Gastrocnemius medialis (tissue), 4 donors: ENCODE data around the gene PRMT6. TPM values are rescaled to one million over a fixed set of nuclear protein-coding genes. Genes with fewer than 3 reads are reported as not detected.

ENCODE experiments used
- ATAC-seq, 2 donors: fragments of 150-250 bp; one replicate each; pipeline ENCODE4 v1.9.1; 2016
- DNase-seq, 2 donors: peaks; one replicate each; pipeline ENCODE4 v3.0.0-alpha.2; 2019
- H3K27ac ChIP-seq, 4 donors: fragments of 200-600 bp; sonication (generic); 1 replicate in 1 of 4; 2 replicates in 3 of 4; pipeline ENCODE4 v1.5.1; 2016 to 2018; ENCODE audit warnings: mild to moderate bottlenecking in 2 of 4, moderate library complexity in 1 of 4
- H3K27me3 ChIP-seq, 3 donors: fragments of 200-600 bp; sonication (generic) in 2 of 3; 1 replicate in 1 of 3; 2 replicates in 2 of 3; pipeline versions ENCODE4 v1.5.1 to v1.6.0; 2016 to 2019; ENCODE audit warnings: mild to moderate bottlenecking in 1 of 3, moderate library complexity in 1 of 3
- H3K36me3 ChIP-seq, 2 donors: fragments of 200-600 bp; sonication (generic) in 1 of 2; one replicate each; pipeline ENCODE4 v1.5.1; 2017 to 2018
- H3K4me1 ChIP-seq, 2 donors: fragments of 200-600 bp; sonication (generic) in 1 of 2; one replicate each; pipeline ENCODE4 v1.5.1; 2016 to 2017; ENCODE audit warnings: mild to moderate bottlenecking in 2 of 2
- H3K4me3 ChIP-seq, 4 donors: fragments of 200-600 bp; sonication (generic) in 3 of 4; 1 replicate in 1 of 4; 2 replicates in 3 of 4; pipeline ENCODE4 v1.5.1; 2016 to 2019; ENCODE audit warnings: mild to moderate bottlenecking in 2 of 4
- H3K9me3 ChIP-seq, 3 donors: fragments of 200-600 bp; sonication (generic) in 2 of 3; 1 replicate in 1 of 3; 2 replicates in 2 of 3; pipeline ENCODE4 v1.5.1; 2016 to 2019
- CTCF ChIP-seq, 5 experiments: fragments of 450-650 bp in 3 of 5; fragments of 200-600 bp in 2 of 5; sonication (generic) in 2 of 5; IDR thresholded peaks in 4 of 5; conservative IDR thresholded peaks in 1 of 5; 1 replicate in 4 of 5; 2 replicates in 1 of 5; pipeline ENCODE4 v1.5.1; 2016 to 2019; ENCODE audit warnings: antibody characterized with exemption in 5 of 5, mild to moderate bottlenecking in 3 of 5, moderate library complexity in 3 of 5
- POLR2A ChIP-seq, 2 donors: fragments of 450-650 bp; IDR thresholded peaks; one replicate each; pipeline ENCODE4 v1.6.1; 2017; ENCODE audit warnings: antibody characterized with exemption in 2 of 2, mild to moderate bottlenecking in 2 of 2, moderate library complexity in 2 of 2
- in situ Hi-C, 4 donors: fragments of 200-750 bp; cut with MboI; loops; one replicate each; pipeline versions ENCODE4 v1.15.0 to v1.8.0; 2017; ENCODE audit warnings: low sequenced_read_pairs in 4 of 4
- intact Hi-C: fragments of 100-400 bp; cut with DNase I; formaldehyde crosslinking; loops from one replicate; pipeline ENCODE4 v1.15.1; 2023; ENCODE audit warnings: low total_unique reads
- total RNA-seq, 4 donors: library from RNA; depleted of rRNA; stranded (reverse); fragments of >200 nt; gene quantifications; one replicate each; pipeline versions ENCODE4 v1.1.0 to v1.2.3, GENCODE V29; 2016

Gene PRMT6
- total RNA-seq, 4 donors from 2014 or later = 0.19 to 2.0 (median 1.5) TPM

- no peak for ATAC-seq
- no peak for DNase-seq
- H3K4me1 ChIP-seq = peaks cover 9 to 14% of the 10 kb centered on the region in 2 donors
- H3K27ac ChIP-seq = no peak overlapping the region
- no peak overlapping the region for H3K4me3 ChIP-seq
- no peaks in the 10 kb centered on the region for H3K9me3 ChIP-seq
- intact Hi-C loops = no loop called here
- in situ Hi-C loops = no loop called here
- H3K27me3 ChIP-seq = no peaks in the 10 kb centered on the region
- no peak for TF ChIP-seq CTCF (IDR thresholded peaks at IDR 0.05 in 4 of 5, conservative IDR thresholded peaks at IDR 0.05 in 1 of 5)
- TF ChIP-seq POLR2A (IDR thresholded peaks at IDR 0.05) = no peak
- H3K36me3 ChIP-seq = no peaks in the 10 kb centered on the region
Measured at GRCh38 chr1:107061886-107062285, 5.4 kb downstream of the PRMT6 start.

DNA sequence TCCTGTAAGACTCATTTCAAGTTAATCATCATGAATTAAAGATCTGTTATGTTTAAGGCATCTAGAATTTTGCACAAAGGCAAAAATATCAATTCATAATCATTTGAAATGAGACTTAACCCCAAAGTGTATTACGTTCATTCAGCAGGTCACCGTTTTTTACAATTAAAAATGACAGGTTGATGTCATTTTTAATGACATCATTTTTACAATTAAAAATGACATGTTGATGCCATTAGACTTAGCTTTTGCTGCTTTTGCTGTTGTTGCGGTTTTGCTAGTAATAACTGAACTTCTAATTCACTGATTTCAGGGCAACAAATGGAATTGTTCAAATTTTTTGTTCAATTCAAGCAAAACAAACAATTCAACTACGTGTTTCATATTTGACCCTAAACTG lies 17.0 kb downstream of the PRMT6 start:
- no peaks in the 10 kb centered on the region for H3K36me3 ChIP-seq
- no peak overlapping the region for H3K27ac ChIP-seq
- no peak for DNase-seq
- H3K4me3 ChIP-seq = no peak overlapping the region
- H3K4me1 ChIP-seq = no peaks in the 10 kb centered on the region
- intact Hi-C loops (no loop called here), in situ Hi-C loops (no loop called here)
- no peaks in the 10 kb centered on the region for H3K9me3 ChIP-seq
- no peak for ATAC-seq
- TF ChIP-seq POLR2A (IDR thresholded peaks at IDR 0.05) (no peak), CTCF (IDR thresholded peaks at IDR 0.05 in 4 of 5, conservative IDR thresholded peaks at IDR 0.05 in 1 of 5) (no peak)
- no peaks in the 10 kb centered on the region for H3K27me3 ChIP-seq

- in situ Hi-C loops (no loop called here), intact Hi-C loops (no loop called here)
- H3K9me3 ChIP-seq = no peaks in the 10 kb centered on the region
- no peaks in the 10 kb centered on the region for H3K4me1 ChIP-seq
- H3K36me3 ChIP-seq = no peaks in the 10 kb centered on the region
- ATAC-seq = no peak
- no peak overlapping the region for H3K4me3 ChIP-seq
- no peaks in the 10 kb centered on the region for H3K27me3 ChIP-seq
- TF ChIP-seq POLR2A (IDR thresholded peaks at IDR 0.05) (no peak), CTCF (IDR thresholded peaks at IDR 0.05 in 4 of 5, conservative IDR thresholded peaks at IDR 0.05 in 1 of 5) (no peak)
- H3K27ac ChIP-seq = no peak overlapping the region
- no peak for DNase-seq
Measured at GRCh38 chr1:107076841-107077240, 20.4 kb downstream of the PRMT6 start.

- Histone ChIP-seq H3K9me3 (no peaks in the 10 kb centered on the region), H3K4me3 (no peak overlapping the region), H3K27ac (no peak overlapping the region), H3K36me3 (no peaks in the 10 kb centered on the region), H3K4me1 (no peaks in the 10 kb centered on the region), H3K27me3 (no peaks in the 10 kb centered on the region)
- ATAC-seq (no peak), DNase-seq (no peak)
- intact Hi-C loops = no loop called here
- TF ChIP-seq POLR2A (IDR thresholded peaks at IDR 0.05) (no peak), CTCF (IDR thresholded peaks at IDR 0.05 in 4 of 5, conservative IDR thresholded peaks at IDR 0.05 in 1 of 5) (no peak)
- in situ Hi-C loops = no loop called here
Measured at GRCh38 chr1:107079249-107079648, 22.8 kb downstream of the PRMT6 start.

- ATAC-seq (no peak), DNase-seq (no peak)
- Histone ChIP-seq H3K4me3 (no peak overlapping the region), H3K9me3 (no peaks in the 10 kb centered on the region), H3K27me3 (no peaks in the 10 kb centered on the region), H3K4me1 (no peaks in the 10 kb centered on the region), H3K36me3 (no peaks in the 10 kb centered on the region), H3K27ac (no peak overlapping the region)
- intact Hi-C loops (no loop called here), in situ Hi-C loops (no loop called here)
- TF ChIP-seq CTCF (IDR thresholded peaks at IDR 0.05 in 4 of 5, conservative IDR thresholded peaks at IDR 0.05 in 1 of 5) = no peak
- TF ChIP-seq POLR2A (IDR thresholded peaks at IDR 0.05) = no peak
Measured at GRCh38 chr1:107081102-107081501, 24.6 kb downstream of the PRMT6 start.
